Pancreas (tissue), 10 donors: ENCODE measurements around the gene MAD1L1. TPM values are rescaled to one million over a fixed set of nuclear protein-coding genes. Genes with fewer than 3 reads are reported as not detected.

Source experiments
- ATAC-seq, 4 donors: fragments of 200-7000 bp; cut with Tn5 transposase; one replicate each; pipeline versions ENCODE4 v1.8.0 to v1.9.1; 2020; ENCODE audit warnings: mild to moderate bottlenecking in 4 of 4, moderate library complexity in 4 of 4
- DNase-seq, 6 donors: peaks; one replicate each; pipeline ENCODE4 v3.0.0-alpha.2; 2020
- FAIRE-seq: peaks from 2 replicates; lab custom pipeline; 2012; peaks lifted over from hg19 to GRCh38; lab: Jason Lieb, UNC
- H3K27ac ChIP-seq, 4 donors: fragments of 200-600 bp; sonication (generic); 1 replicate in 3 of 4; 2 replicates in 1 of 4; pipeline versions ENCODE4 v1.5.0 to v1.8.0; 2020
- H3K27me3 ChIP-seq, 4 donors: fragments of 200-600 bp; one replicate each; pipeline ENCODE4 v1.8.0; 2021
- H3K36me3 ChIP-seq, 3 donors: fragments of 200-600 bp; sonication (generic) in 1 of 3; one replicate each; pipeline versions ENCODE4 v1.5.0 to v1.8.0; 2020 to 2021
- H3K4me1 ChIP-seq, 3 donors: fragments of 200-600 bp; one replicate each; pipeline ENCODE4 v1.8.0; 2021
- H3K4me3 ChIP-seq, 4 donors: fragments of 200-600 bp; sonication (generic) in 2 of 4; one replicate each; pipeline versions ENCODE4 v1.5.0 to v1.8.0; 2020 to 2021
- H3K9me3 ChIP-seq, 4 donors: fragments of 200-600 bp; one replicate each; pipeline ENCODE4 v1.8.0; 2021
- WGBS, 2 donors: extraction: QIAGEN DNeasy Blood & Tissue Kit; methylation state at CpG; one replicate each; pipeline ENCODE4 v1.1.7; 2013; 5-methylcytosine and 5-hydroxymethylcytosine counted together
- intact Hi-C, 3 donors: fragments of 100-400 bp; cut with DNase I; formaldehyde crosslinking; loops; one replicate each; pipeline versions ENCODE4 v1.11.1 to v1.14.2; 2022
- polyA plus RNA-seq, 2 donors: library from polyadenylated mRNA; stranded (reverse); fragments of 200-250 nt; gene quantifications; one replicate each; pipeline ENCODE4 v1.2.3, GENCODE V29; 2013
- total RNA-seq, 6 donors: library from RNA; stranded (reverse); fragmentation: NEBNext Ultra II Directional in 4 of 6; extraction: Animal tissue kit (Norgen Biotek cat#: 25700) in 4 of 6; gene quantifications; one replicate each; pipeline versions ENCODE4 v1.2.1 to v1.2.4, GENCODE V29; 2021 to 2023
- TF ChIP-seq, protein P1 (sequence below), 4 donors: fragments of 200-600 bp; sonication (generic) in 3 of 4; IDR thresholded peaks; one replicate each; pipeline versions ENCODE4 v1.5.0 to v1.8.0; 2021; ENCODE audit warnings: antibody characterized with exemption in 4 of 4
- donor health status: healthy with polysubstance abuse.
- donor health status: DM: no; HTN: no; CAD: no; lungs with moderate emphysema.
- donor health status: DM: no; HTN: no; CAD: no.
- donor health status: control.
- donor health status: control.
- donor health status: Bipolar disorder and iron deficiency.
- donor health status: DM: yes; HTN: yes; CAD: no.
- donor health status: DM: no; HTN: no; CAD: no.
- donor health status: DM: no; HTN: no; CAD: no.
- donor health status: DM: yes; HTN: yes; CAD: no.

Gene MAD1L1
- total and polyA plus RNA-seq, 8 donors = 9.8 to 28.2 (median 11.9) TPM

DNA sequence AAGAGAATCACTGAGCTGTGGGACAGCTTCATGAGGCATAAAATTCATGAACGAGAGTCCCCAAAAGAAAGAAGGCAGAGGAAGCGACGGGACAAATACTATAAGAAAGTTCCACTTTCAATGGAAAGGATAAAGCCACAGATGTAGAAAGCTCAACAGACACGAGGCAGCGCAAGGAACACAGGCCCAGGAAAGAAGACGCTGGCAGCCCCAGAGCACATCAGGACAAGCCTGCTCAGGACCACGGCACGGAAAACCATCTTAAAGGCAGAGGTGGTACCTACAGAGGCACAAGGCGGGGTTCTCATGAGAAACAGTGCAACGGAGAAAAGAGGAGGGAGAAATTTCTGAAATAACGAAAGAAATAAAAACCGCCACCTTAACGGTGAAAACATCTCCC is 273.4 kb downstream of the MAD1L1 start:
- ATAC-seq (no peak), FAIRE-seq (no peak), DNase-seq (peak in 2 of 6 donors; percentile 10 to 11)
- Histone ChIP-seq H3K27me3 (no peaks in the 10 kb centered on the region), H3K27ac (no peak overlapping the region), H3K4me1 (no peaks in the 10 kb centered on the region), H3K36me3 (no peaks in the 10 kb centered on the region), H3K9me3 (no peaks in the 10 kb centered on the region), H3K4me3 (no peak overlapping the region)
- intact Hi-C loops = no loop called here
- TF ChIP-seq, protein P1, sequence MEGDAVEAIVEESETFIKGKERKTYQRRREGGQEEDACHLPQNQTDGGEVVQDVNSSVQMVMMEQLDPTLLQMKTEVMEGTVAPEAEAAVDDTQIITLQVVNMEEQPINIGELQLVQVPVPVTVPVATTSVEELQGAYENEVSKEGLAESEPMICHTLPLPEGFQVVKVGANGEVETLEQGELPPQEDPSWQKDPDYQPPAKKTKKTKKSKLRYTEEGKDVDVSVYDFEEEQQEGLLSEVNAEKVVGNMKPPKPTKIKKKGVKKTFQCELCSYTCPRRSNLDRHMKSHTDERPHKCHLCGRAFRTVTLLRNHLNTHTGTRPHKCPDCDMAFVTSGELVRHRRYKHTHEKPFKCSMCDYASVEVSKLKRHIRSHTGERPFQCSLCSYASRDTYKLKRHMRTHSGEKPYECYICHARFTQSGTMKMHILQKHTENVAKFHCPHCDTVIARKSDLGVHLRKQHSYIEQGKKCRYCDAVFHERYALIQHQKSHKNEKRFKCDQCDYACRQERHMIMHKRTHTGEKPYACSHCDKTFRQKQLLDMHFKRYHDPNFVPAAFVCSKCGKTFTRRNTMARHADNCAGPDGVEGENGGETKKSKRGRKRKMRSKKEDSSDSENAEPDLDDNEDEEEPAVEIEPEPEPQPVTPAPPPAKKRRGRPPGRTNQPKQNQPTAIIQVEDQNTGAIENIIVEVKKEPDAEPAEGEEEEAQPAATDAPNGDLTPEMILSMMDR (IDR thresholded peaks at IDR 0.05) = no peak
- WGBS, 2 donors = 96% methylated on average over 13 of the region's 13 CpGs

DNA sequence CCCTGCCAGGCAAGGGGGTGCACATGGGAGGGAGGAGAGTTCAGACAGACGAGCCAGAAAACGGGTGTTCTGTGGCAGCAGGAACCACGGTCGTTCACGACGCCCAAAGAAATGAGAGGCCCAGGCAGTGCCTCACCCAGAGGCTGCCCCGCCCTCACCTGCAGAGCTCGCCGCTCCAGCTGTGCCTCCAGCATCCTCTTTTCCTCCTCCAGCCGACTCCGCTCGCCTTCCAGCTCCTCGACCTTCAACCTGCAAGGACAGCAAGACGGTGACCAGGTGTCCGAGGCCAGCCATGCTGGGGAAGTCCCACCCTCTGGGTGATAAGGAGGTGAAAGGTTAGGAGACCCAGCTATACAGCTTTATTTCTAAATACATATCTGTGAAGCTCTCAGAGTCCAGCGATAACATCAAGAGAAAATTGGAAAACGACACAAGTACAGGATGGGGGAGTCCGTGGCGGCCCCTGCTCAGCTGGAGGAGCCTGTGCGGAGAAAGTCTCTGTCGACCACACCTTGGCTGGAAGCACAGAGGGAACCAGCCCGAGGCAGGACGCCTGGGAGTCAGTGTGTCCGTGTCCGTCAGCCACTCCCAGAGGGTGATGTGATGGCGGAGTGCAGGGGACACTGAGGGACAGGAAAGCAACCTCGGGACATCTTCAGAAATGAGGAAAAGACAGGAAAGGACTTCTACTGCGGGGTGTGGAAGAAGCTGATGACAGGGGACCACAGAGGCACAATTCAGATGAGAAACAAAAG is 275.1 kb downstream of the MAD1L1 start:
- intact Hi-C loops = no loop called here
- Histone ChIP-seq H3K27me3 (no peaks in the 10 kb centered on the region), H3K4me1 (no peaks in the 10 kb centered on the region), H3K27ac (no peak overlapping the region), H3K36me3 (no peaks in the 10 kb centered on the region), H3K9me3 (no peaks in the 10 kb centered on the region), H3K4me3 (no peak overlapping the region)
- DNase-seq (peak in 1 of 6 donors; percentile 42), ATAC-seq (no peak), FAIRE-seq (no peak)
- TF ChIP-seq, protein P1 (IDR thresholded peaks at IDR 0.05) = no peak
- 88 to 90% methylated on average over 28 of the region's 28 CpGs for WGBS, 2 donors

DNA sequence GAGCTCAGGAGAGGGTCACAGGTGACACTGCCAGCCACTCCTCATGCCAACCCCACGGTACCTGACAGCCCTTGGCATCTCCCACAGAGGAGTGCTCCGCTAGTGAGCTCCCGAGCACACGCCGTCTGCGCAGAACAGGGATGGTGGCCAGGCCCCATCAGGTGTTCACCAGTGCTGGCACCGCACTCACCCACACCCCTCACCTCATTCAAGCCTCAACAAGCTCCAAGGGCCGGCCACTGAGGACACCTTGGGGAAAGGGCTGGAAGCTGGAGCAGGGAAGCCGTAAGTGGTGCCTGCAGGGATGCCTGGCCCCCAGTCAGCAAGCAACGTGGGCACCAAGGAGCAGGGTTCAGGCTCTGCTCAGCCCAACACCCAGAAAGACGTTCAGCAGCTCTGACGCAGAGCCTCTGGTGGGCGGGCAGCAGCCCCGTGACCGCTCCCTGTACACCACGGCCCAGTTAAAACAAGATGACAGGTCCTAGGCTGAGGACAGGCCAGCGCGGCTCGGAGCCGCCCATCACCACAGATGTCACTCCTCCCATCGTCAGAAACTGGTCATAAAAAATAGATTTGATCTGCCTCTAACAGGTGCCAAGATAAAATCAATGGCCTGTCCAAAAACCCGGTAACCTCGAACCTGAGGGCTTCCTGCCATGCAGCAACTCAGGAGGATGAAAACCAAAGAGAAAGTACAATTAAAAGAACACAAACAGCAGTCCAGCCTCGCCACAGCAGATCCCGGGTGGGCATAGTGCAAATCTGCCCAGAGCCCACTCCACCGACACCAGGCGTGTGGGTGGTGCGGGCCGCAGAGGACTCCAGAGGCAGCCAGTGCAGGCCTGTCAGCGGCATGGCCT is 275.9 kb downstream of the MAD1L1 start:
- no peak for FAIRE-seq
- Histone ChIP-seq H3K36me3 (no peaks in the 10 kb centered on the region), H3K9me3 (no peaks in the 10 kb centered on the region), H3K27ac (no peak overlapping the region), H3K27me3 (no peaks in the 10 kb centered on the region), H3K4me1 (no peaks in the 10 kb centered on the region), H3K4me3 (no peak overlapping the region)
- peak in 1 of 6 donors; percentile 44 for DNase-seq
- intact Hi-C loops = no loop called here
- TF ChIP-seq, protein P1 (IDR thresholded peaks at IDR 0.05) = no peak
- no peak for ATAC-seq
- 89 to 91% methylated on average over 30 of the region's 30 CpGs for WGBS, 2 donors

DNA sequence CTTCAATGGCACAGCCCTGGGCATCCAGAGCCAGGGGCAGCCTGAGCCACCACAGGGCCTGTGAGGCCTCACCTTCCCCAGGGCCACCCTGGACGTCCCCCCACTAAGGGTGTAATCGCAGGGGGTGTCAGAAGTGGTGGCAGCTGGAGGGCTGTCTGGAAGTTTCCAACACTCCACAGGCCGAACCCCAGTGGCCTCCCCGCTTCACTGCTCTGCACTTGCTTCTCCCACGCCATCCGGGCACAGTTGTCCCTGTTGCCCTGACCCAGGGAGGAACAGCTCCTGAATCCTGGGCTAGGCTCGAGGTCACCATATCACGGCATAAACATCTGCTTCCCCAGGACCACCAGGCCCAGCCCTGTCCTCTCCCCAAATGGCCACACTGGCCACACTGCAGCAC is 276.6 kb downstream of the MAD1L1 start:
- Histone ChIP-seq H3K27ac (no peak overlapping the region), H3K4me3 (no peak overlapping the region), H3K27me3 (no peaks in the 10 kb centered on the region), H3K4me1 (no peaks in the 10 kb centered on the region), H3K36me3 (no peaks in the 10 kb centered on the region), H3K9me3 (no peaks in the 10 kb centered on the region)
- FAIRE-seq (no peak), ATAC-seq (no peak), DNase-seq (peak in 1 of 6 donors; percentile 34)
- TF ChIP-seq, protein P1 (IDR thresholded peaks at IDR 0.05) = no peak
- intact Hi-C loops = no loop called here
- 89 to 92% methylated on average over 8 of the region's 8 CpGs for WGBS, 2 donors
